ENCODE results near the gene POU2F2.

POU2F2 gene

DNA sequence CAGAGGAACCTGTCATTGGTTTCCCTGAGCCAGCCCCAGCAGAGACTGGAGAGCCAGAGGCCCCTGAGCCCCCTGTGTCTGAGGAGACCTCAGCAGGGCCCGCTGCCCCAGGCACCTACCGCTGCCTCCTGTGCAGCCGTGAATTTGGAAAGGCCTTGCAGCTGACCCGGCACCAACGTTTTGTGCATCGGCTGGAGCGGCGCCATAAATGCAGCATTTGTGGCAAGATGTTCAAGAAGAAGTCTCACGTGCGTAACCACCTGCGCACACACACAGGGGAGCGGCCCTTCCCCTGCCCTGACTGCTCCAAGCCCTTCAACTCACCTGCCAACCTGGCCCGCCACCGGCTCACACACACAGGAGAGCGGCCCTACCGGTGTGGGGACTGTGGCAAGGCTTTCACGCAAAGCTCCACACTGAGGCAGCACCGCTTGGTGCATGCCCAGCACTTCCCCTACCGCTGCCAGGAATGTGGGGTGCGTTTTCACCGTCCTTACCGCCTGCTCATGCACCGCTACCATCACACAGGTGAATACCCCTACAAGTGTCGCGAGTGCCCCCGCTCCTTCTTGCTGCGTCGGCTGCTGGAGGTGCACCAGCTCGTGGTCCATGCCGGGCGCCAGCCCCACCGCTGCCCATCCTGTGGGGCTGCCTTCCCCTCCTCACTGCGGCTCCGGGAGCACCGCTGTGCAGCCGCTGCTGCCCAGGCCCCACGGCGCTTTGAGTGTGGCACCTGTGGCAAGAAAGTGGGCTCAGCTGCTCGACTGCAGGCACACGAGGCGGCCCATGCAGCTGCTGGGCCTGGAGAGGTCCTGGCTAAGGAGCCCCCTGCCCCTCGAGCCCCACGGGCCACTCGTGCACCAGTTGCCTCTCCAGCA, 52.1 kb downstream of the POU2F2 start:
- no peak for DNase-seq (ENCODE audit: low spot score)

GRCh38 chr19:42079276-42079669, 53.0 kb downstream of the POU2F2 start:
- no peak for DNase-seq (ENCODE audit: low spot score)

GRCh38 chr19:42078538-42079275, 53.5 kb downstream of the POU2F2 start:
- DNase-seq (ENCODE audit: low spot score), result no peak

DNA sequence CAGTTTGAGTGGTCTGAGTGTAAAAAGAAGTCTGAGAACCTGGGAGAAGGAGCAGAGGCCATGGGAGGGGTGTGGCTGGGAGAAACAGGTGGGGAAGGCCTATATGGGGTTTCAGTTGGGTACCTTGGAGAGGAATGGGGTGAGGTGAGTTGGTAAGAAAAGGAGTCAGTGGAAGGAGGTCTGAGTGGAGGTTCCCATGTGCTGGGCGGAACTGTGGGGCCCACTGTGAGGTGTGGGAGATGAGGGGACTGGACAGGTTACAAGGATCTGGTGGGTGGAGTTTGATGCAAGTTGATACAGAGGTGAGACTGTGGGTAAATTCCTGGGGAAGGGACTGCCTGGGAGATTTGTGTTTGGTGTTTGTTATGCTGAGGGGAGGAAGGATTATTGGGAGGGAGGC, 54.2 kb downstream of the POU2F2 start:
- no peak for DNase-seq (ENCODE audit: low spot score)

- DNase-seq (ENCODE audit: low spot score), result no peak
Observed at GRCh38 chr19:42076380-42076944, 55.8 kb downstream of the POU2F2 start.

- peak; percentile 99 for DNase-seq (ENCODE audit: low spot score)
Observed at GRCh38 chr19:42075616-42076379, 56.4 kb downstream of the POU2F2 start, which contains the start of gene ZNF574. Gene ZNF574 (plus strand): TSS chr19:42076166. CDS start chr19:42078607, 2,441 bp downstream.

GRCh38 chr19:42075364-42075615, 57.0 kb downstream of the POU2F2 start:
- no peak for DNase-seq (ENCODE audit: low spot score)

DNA sequence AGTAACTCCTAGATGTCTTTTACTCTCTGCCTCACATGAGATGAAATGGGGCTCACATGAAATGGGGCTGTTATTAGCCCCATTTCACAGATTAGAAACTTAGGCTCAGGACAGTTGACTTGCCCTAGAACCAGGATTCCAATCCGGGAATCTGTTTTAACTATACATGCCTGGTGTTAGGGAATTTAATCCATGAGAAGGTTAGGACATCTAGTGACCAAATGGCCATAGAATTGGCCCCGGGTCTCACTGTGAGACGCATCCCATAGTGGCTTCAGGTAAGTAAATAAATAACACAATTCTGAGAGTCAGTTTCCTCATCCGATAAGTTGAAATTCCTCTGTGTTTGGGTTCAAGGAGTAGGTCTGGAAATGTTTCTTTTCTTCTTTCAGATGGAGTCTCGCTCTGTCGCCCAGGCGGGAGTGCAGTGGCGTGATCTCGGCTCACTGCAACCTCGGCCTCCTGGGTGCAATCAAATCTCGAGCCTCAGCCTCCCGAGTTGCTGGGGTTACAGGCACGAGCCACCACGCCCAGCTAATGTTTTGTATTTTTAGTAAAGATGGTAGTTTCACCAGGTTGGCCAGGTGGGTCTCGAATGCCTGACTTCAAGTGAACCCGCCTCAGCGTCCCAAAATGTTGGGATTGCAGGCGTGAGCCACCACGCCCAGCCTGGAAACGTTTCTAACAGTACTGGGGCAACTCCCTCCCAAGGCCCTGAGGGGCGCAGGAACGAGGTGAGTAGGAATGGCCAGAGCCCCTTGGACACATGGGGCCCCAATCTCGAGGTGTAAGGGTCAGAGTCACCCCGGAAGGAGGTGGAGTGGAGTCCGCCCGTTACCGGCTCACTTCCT, 57.5 kb downstream of the POU2F2 start:
- no peak for DNase-seq (ENCODE audit: low spot score)

DNA sequence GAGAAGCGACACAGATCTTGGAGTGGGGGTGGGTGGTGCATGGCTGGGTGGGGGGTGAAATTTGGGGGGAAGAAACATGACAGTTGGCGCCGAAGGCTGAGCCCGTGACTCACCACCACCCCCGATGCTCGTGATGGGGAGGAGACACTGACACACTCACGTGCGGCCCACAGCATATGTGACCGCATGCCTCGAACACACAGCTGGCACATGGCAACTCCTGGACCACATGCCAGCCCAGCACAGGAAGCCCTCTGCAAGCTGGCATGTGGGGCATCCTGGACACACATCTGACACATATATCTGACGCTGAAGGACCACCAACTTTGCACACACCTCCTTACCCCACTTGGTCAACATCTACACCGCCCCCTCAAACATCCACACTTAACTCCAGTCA, 61.0 kb downstream of the POU2F2 start:
- no peak for DNase-seq (ENCODE audit: low spot score)

DNA sequence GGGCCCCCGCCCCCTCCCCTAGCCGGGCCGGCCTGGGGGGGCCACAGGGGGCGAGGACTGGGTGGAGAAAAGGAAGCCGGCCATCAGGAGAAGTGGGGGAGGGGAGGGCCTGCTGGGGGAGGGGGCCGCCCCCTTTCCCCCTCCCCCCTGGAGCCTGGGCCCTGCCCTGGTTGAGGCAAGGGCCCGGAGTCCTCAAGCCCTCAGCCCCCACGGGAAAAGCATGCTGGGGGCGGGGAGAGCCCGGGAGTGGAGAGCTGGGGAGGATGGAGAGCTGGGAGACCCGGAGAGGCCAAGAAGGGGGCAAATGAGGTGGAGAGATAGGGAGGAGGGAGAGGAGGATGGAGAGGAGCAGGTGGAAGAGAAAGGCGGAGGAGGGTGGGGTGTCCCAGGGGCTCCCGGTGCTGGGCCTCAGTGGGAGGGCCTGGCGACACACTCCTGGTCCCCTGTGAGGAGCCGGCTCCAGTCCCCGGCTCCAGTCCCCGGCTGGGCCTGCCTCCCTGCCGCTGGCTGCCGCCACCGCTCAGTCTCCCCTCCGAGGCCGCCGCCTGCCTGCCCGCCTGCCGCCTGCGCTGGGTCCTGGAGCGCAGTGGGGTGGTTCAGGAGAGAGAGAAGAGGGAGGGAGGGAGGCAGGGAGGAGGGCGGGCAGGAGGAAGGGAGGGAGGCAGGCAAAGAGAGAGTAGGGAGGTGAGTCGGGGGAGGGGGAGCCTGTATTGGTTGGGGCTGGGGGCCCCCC, 62.5 kb downstream of the POU2F2 start, which contains the start of gene GRIK5:
TSS of gene GRIK5 (minus strand) at position 588 of the 733 bp plus-strand sequence. CDS start 4,436 bp downstream, outside the sequence.
- peak; percentile 73 for DNase-seq (ENCODE audit: low spot score)

DNA sequence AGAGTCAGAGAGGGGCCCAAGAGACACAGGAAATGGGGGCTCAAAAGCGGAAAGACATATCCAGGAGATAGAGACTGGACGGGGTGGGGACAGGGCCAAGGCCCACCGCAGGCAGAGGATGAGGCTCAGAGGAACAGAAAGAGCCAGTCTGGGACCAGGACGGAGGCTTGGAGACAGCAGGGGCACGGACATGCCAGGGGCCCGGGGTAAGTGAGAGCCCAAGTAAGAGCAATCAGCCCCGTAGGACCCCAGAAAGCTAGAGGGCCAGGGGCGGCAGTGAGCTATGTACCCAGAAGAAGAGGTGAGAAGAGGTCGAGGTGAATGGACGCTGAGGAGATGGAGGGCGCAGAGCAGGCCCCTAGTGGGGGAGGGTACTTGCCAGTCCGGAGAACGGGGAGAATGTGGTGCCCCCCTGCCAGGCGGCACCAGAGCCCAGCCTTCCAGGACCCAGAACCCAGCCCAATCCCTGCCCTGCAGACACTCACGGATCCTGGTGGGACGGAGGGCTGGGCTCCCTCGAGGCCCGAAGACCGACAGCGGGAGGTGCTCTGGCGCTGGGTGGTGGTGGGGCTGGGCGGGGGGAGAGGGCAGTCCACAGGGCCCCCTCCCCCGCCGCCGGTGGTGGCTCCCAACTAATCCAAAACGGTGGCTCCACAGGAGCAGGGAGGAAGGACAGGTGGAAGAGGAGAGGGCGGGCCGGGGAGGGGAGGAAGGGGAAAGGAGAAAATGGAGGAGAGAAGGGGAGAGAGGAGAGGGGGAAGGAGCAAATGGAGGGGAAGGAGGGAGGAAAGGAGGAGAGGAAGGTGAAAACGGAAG, 63.3 kb downstream of the POU2F2 start:
- no peak for DNase-seq (ENCODE audit: low spot score)

DNA sequence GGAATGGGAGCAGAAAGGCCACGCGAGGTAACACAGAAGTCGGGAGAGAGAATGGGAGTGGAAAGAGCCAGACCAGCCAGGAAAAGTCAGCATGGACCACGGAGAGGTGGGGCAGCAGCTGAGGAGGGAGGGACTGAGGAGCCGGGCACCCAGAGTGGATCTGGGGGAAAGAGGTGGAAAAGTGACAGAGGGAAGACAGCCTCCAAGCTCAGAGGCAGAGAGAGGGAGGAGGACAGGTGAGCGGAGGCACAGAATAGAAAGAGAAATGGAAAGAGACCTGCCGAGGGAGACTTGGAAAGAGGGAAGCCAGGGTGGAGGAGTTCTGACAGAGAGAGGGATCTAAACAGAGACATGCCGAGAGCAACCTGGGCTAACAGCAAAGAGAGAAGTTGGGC, 63.9 kb downstream of the POU2F2 start:
- DNase-seq (ENCODE audit: low spot score), result no peak

DNA sequence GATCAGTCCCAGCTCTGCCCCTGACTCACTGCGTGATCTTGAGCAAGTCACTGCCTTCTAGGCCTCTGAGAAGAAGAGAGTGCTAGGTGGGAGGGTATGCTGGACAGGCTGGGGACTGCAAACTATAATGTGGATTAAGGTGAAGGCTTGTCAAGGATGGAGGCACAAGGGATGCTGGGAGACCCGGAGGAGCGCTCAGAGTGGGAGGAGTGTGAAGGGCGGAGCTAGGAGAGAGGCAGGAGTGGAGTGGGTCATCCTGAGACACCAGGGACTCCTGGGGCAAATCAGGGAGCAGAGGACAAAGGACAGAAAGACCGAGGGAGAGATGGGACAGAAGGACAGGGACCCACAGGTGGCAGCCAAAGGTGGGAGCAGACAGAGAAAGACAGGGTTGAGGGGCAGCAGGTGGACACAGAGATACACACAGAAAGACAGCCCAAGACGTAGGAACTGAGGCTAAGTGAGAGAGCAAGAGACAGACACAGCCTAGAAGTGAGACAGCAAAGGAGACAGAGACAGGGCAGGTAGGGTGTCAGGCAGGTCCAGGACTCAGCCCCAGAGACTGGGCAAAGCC, 64.8 kb downstream of the POU2F2 start:
- DNase-seq (ENCODE audit: low spot score), result no peak

GRCh38 chr19:42066075-42066754, 66.0 kb downstream of the POU2F2 start:
- DNase-seq (ENCODE audit: low spot score), result no peak

- no peak for DNase-seq (ENCODE audit: low spot score)
Observed at GRCh38 chr19:42065511-42065910, 66.7 kb downstream of the POU2F2 start.

GRCh38 chr19:42065051-42065450, 67.2 kb downstream of the POU2F2 start:
- DNase-seq (ENCODE audit: low spot score), result no peak

DNA sequence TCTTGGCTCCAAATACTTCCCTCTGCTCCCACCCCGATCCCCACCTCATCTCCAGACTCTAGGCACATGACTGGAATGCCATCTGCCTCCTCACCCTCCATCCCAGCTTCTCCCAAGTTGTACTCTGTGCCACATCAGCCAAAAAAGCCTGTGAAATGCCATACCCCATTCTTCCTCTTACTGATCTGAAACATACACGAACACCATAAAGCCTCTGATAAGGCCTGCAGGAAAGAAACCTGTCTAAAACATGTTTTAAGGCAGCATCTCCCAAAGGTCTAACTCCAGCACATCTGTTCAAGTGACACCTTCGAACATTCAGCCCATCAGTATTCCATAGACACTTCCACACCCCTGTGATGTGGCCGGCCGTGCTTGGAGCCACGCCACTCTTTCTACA, 67.8 kb downstream of the POU2F2 start:
- DNase-seq (ENCODE audit: low spot score), result no peak

DNA sequence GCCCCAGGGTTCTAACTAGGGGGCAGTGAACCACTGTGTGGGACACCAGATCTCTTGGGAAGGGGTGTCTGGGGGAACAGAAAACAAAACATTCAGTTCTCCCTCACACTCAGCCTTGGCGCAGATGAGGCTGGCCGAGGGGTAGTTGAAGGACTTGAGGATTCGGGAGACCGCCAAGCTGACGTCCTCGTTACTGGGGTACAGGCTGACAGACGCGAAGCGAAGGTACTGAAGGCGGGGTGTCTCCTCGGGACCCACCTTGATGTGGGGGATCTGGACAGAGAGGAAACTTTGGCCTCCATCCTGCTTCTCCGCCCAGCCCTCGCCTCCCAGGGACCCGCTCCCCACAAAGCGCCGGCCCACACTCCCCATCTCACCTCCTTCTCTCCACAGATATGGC, 69.9 kb downstream of the POU2F2 start:
- no peak for DNase-seq (ENCODE audit: low spot score)

- DNase-seq (ENCODE audit: low spot score), result no peak
Observed at GRCh38 chr19:42060117-42060516, 72.1 kb downstream of the POU2F2 start.
